Stimulated activated memory B cell treated with anti-CD40 and anti-IgM and Interleukin-4, amounts not matched to agents 10 μg/mL and 1 μg/mL and 100 μg/mL, for 72 hours (primary cell): ENCODE data around the gene CAMLG.
"Not testable (repeated sequence)": the region's sequence is repeated elsewhere in the genome, so short reads cannot be mapped to it uniquely, and the experiment has no call there.

Experiments
- ATAC-seq: fragments of 150-1000 bp; cut with Tn5 transposase; 2 replicates; pipeline ENCODE4 v1.10.0; 2021
- H3K27ac Mint-ChIP-seq: one replicate; pipeline ENCODE4 v1.8.0; 2022; ENCODE audit warnings: mild to moderate bottlenecking, mixed read lengths
- H3K27me3 Mint-ChIP-seq: one replicate; pipeline ENCODE4 v1.8.0; 2022; ENCODE audit warnings: mixed read lengths
- H3K36me3 Mint-ChIP-seq: one replicate; pipeline ENCODE4 v1.8.0; 2022; ENCODE audit warnings: mixed read lengths
- H3K4me1 Mint-ChIP-seq: one replicate; pipeline ENCODE4 v1.8.0; 2022; ENCODE audit warnings: mixed read lengths
- H3K4me3 Mint-ChIP-seq: one replicate; pipeline ENCODE4 v1.8.0; 2022; ENCODE audit warnings: mild to moderate bottlenecking, moderate library complexity, mixed read lengths
- H3K9me3 Mint-ChIP-seq: one replicate; pipeline ENCODE4 v1.8.0; 2022; ENCODE audit warnings: mixed read lengths

CAMLG gene

DNA sequence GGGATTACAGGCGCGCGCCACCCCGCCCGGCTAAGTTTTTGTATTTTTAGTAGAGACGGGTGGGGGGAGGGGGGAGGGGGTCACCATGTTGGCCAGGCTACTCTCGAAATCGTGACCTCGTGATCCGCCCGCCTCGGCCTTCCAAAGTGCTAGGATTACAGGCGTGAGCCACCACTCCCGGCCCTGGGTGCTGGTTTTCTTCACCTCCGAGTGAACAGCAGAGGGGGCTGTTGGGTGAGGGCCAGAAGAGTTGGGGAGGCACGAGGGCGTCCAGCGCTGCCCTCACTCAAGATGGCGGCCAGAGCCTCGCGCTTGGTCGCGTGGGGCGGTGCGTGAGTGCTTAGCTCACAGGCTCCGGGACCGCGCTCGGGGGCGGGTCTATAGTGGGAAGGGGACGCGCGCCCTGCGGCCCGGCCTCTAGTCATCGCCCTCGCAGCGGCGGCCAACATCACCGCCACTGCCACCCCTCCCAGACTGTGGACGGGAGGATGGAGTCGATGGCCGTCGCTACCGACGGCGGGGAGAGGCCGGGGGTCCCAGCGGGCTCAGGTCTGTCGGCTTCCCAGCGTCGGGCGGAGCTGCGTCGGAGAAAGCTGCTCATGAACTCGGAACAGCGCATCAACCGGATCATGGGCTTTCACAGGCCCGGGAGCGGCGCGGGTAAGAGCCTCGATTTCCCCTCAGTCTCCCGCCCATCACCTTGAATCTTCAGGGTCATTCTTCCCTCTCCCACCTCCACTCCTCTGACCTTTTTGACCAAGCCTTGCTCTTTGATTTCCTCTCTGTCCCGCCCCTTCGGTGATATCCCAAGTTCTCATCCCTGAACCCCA is at the start of gene CAMLG:
CAMLG (plus strand) TSS at position 416 of the 830 bp plus-strand sequence; CDS start at position 489, 73 bp downstream.
- H3K4me1 Mint-ChIP-seq = peaks cover 27% of the 10 kb centered on the region
- peak within 1 kb of the TSS; percentile 94 for H3K4me3 Mint-ChIP-seq
- H3K27ac Mint-ChIP-seq = peak within 1 kb of the TSS; percentile 89
- H3K36me3 Mint-ChIP-seq = peaks cover 6% of the 10 kb centered on the region
- H3K27me3 Mint-ChIP-seq = no peaks in the 10 kb centered on the region
- H3K9me3 Mint-ChIP-seq = no peaks in the 10 kb centered on the region
- ATAC-seq = peak; percentile 100

DNA sequence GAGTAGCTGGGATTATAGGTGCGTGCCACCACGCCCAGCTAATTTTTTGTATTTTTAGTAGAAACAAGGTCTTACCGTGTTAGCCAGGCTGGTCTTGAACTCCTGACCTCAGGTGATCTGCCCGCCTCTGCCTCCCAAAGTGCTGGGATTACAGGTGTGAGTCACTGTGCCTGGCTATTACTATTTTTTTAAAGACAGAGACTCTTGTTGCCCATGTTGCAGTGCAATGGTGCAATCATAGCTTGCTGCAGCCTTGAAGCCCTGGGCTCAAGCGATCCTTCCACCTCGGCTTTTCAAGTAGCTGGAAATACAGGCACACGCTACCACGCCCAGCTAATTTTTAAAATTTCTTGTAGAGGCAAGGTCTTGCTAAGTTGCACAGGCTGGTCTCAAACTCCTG is 48.2 kb upstream of the CAMLG start:
- not testable (repeated sequence) for H3K27me3 Mint-ChIP-seq, H3K27ac Mint-ChIP-seq, H3K9me3 Mint-ChIP-seq, H3K4me1 Mint-ChIP-seq, ATAC-seq, H3K4me3 Mint-ChIP-seq
- H3K36me3 Mint-ChIP-seq = peaks cover 58% of the 10 kb centered on the region

DNA sequence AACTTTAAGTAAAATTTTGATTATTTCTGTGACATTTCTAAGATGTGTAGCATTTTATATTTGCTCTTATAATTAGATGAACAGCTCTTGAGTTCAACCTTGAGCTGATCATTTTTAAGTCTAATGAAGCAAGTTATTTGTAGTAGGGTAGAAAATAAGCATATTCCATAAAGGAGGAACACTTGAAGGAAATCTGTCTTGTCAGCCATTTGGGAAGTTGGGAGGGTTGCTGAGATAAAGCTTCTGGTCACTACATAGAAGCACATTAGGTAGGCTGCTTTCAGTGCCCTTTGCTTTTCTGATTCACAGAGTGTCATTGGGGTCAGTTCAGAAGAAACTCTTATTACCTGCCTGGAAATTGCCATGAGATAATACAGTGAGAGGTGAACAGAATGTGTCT is 45.6 kb upstream of the CAMLG start:
- no peak overlapping the region for H3K4me3 Mint-ChIP-seq
- H3K27ac Mint-ChIP-seq = no peak overlapping the region
- no peak for ATAC-seq
- no peaks in the 10 kb centered on the region for H3K4me1 Mint-ChIP-seq
- H3K27me3 Mint-ChIP-seq = no peaks in the 10 kb centered on the region
- H3K36me3 Mint-ChIP-seq = peaks cover 52% of the 10 kb centered on the region
- H3K9me3 Mint-ChIP-seq = no peaks in the 10 kb centered on the region

DNA sequence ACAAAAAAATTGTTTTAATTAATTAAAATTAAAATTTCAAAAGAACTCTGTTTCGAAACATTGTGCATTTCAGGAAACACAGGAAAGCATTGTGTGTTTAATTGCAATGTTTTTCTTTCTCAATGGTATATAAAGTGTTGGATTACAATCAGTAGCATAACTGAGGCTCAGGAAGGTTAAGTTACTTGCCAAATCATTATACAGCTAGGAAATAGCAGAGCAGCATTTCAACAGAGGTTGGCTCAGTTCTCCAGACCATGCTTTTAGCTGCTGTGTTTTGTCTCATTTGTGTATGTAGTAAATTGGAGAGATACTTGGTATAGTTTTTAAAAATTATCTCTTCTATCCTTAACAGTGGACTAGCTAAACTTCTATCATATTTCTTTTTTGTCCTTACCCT is 30.0 kb upstream of the CAMLG start:
- Mint-ChIP-seq H3K9me3 (no peaks in the 10 kb centered on the region), H3K27me3 (no peaks in the 10 kb centered on the region), H3K27ac (no peak overlapping the region), H3K36me3 (peaks cover 53% of the 10 kb centered on the region), H3K4me3 (no peak overlapping the region), H3K4me1 (no peaks in the 10 kb centered on the region)
- no peak for ATAC-seq

DNA sequence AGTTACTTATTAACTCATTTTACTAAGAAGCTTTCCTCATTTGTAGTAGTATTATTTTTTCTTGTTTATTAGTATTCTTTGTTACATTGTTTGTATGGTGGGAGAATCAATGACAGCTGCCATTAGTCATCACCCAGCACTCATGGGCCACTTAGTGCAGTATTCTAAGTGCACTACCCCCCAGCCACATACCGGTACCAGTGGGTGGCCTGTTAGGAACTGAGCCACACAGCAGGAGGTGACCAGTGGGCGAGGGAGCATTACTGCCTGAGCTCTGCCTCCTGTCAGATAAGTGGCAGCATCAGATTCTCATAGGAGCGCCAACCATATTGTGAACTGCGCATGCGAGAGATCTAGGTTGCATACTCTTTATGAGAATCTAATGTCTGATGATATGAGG is 24.2 kb upstream of the CAMLG start:
- Mint-ChIP-seq H3K27me3 (no peaks in the 10 kb centered on the region), H3K9me3 (no peaks in the 10 kb centered on the region), H3K4me1 (no peaks in the 10 kb centered on the region), H3K36me3 (peaks cover 52% of the 10 kb centered on the region), H3K27ac (no peak overlapping the region), H3K4me3 (no peak overlapping the region)
- no peak for ATAC-seq

DNA sequence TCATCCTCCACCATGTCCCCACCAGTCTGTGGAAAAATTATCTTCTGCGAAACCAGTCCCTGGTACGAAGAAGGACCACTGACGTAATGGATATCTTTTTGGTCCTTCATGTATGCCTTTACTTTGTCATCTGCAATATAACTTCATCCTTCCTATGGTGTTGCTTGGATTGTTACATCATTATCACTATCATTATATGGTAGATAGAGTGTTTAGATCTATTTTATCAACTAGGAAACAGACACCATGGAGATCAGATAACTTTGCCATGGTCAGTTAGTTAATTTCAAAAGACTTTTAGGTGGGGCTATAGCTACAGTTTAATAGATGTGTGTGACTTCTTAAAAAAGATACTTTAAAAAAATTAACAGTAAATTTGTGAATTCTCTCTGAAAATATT is 23.8 kb upstream of the CAMLG start:
- no peak for ATAC-seq
- no peaks in the 10 kb centered on the region for H3K9me3 Mint-ChIP-seq
- H3K27ac Mint-ChIP-seq = no peak overlapping the region

DNA sequence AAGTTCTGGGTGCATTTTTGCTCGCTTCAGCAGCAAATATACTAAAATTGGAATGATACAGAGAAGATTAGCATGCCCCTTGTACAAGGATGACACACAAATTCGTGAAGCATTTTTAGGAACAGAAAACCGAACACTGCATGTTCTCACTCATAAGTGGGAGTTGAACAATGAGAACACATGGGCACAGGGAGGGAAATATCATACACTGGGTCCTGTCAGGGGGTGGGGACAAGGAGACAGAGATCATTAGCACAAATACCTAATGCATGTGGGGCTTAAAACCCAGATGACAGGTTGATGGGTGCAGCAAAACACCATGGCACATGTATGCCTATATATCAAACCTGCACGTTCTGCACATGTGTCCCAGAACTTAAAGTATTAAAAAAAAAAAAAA is 22.9 kb upstream of the CAMLG start:
- not testable (repeated sequence) for H3K27me3 Mint-ChIP-seq, H3K4me3 Mint-ChIP-seq, H3K4me1 Mint-ChIP-seq, H3K9me3 Mint-ChIP-seq, H3K27ac Mint-ChIP-seq, ATAC-seq
- H3K36me3 Mint-ChIP-seq = peaks cover 38% of the 10 kb centered on the region

More for the DNA sequence above, 23.8 kb upstream of the CAMLG start:
- peaks cover 48% of the 10 kb centered on the region for H3K36me3 Mint-ChIP-seq
- H3K4me1 Mint-ChIP-seq = no peaks in the 10 kb centered on the region
- no peaks in the 10 kb centered on the region for H3K27me3 Mint-ChIP-seq
- H3K4me3 Mint-ChIP-seq = no peak overlapping the region

DNA sequence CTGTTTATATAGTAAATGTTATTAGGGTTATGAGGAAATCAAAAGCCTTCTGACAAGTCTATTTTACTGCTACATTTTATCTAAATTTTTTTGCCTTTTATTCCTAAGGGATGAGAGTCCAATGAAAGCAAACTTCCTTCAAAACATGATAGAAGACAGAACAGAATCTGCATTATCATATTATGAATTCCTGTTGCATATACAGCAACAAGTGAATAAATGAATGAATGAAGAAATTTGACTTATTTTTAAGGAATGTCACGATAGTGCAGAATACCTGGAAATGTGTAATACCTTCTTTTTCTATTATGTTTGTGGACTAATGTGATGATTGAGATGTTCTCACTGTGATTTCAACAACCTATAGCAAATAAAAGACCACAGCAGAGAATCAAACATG is 13.5 kb upstream of the CAMLG start:
- Mint-ChIP-seq H3K9me3 (no peaks in the 10 kb centered on the region), H3K4me1 (no peaks in the 10 kb centered on the region), H3K27me3 (no peaks in the 10 kb centered on the region), H3K36me3 (peaks cover 12% of the 10 kb centered on the region), H3K27ac (no peak overlapping the region), H3K4me3 (no peak overlapping the region)
- no peak for ATAC-seq

DNA sequence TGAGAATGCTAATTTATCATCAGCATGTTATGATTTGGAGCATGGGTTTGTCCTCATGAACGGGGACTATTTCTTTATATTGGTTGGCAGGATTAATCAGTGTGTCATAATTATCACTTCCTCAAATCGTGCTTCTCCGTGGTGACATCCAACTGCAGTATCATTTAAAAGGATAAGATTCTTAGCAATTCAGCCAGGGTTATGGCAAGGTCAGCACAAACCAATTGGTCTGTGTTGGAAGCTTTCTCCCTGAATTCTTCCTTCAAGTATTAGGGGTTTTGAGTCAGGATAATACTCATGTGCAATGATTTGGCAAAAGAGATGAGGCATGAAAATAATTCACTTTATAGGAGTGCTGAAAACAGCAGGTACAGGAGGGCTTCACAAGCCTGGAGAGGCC is 5.5 kb upstream of the CAMLG start:
- Mint-ChIP-seq H3K27ac (no peak overlapping the region), H3K27me3 (no peaks in the 10 kb centered on the region), H3K4me1 (peaks cover 5% of the 10 kb centered on the region), H3K9me3 (no peaks in the 10 kb centered on the region), H3K36me3 (no peaks in the 10 kb centered on the region), H3K4me3 (no peak overlapping the region)
- no peak for ATAC-seq

DNA sequence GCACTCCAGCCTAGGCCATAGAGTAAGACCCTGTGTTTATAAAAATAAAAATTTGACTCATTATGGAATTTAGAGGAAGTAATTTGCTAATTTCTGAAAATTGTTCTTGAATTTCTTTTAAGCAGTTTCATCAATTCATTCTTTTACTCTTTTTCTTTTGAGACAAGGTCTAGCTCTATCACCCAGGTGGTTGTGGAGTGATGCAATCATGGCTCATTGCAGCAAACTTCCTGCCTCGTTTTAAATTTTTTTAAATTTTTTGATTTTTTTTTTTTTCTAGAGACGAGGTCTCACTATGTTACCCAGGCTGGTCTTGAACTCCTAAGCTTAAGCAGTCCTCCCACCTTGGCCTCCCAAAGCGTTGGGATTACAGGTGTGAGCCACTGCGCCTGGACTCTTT is 3.1 kb upstream of the CAMLG start:
- no peak for ATAC-seq
- Mint-ChIP-seq H3K4me1 (peaks cover 21% of the 10 kb centered on the region), H3K4me3 (no peak overlapping the region), H3K9me3 (no peaks in the 10 kb centered on the region), H3K36me3 (no peaks in the 10 kb centered on the region), H3K27me3 (no peaks in the 10 kb centered on the region), H3K27ac (no peak overlapping the region)

DNA sequence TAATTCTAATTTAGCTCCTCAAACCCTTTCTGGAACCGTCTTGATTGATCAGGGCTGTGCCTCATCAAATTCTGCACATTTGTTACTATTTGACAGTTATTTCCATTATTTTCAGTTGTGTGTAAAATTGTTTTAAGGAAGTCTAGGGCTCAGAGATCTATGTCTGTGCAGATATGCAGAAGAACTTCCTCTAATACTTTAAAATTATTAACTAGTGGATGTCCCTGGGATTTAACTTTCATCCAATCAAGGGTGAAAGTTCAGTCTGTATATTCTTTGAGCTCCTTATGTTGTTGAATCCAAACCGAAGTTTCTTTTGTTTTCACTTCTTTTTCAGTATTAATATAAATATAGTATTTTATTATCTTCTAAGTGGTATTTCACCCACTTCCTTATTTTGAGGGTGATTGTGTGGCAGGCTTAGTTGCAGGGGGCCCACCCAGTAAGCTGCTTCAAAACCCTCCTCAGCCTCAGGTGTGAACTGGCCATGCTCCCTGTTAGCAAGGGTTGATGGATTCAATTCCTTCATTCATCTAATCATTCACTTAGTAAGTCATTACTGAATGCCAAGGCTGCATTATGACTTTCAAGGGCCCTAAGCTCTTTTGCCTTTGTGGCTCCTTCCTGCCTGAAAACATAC is 2.1 kb upstream of the CAMLG start:
- Mint-ChIP-seq H3K27me3 (no peaks in the 10 kb centered on the region), H3K9me3 (no peaks in the 10 kb centered on the region), H3K36me3 (peaks cover 4% of the 10 kb centered on the region), H3K4me1 (peaks cover 21% of the 10 kb centered on the region), H3K4me3 (no peak overlapping the region), H3K27ac (no peak overlapping the region)
- ATAC-seq = no peak

DNA sequence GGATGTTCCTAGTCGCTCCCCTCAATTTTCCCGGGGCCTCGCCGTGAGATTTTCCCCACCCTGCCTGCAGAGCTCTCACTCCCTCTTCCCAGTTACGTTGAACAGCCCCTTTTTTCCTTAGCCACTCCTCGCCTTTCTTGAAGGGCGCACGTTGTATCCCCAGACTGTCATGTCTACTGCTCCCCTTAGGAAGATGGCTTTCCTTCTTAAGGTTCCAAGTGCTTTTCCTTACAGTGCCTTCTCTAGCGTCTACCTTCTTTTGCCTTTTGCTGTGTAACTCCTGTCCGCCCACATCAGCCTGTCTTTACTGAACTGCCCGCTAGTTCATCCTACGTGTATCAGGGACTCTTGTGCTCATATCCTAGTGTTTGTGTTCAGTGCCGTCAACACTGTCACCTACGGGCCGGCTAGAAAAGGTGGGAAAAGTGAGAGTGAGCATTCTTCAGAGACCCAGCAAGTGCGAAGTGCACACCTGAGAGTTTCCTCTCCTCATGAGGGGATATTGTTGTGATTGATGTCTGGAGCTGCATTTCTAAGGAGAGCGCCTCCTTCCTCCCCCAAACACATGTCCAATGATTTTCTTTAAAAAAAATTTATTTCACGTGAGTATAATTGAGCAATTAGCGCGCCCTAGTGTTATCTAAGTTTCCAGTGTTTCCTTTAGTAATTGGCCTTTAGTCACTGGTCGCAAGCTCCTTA is 764 bp downstream of the CAMLG start:
- no peaks in the 10 kb centered on the region for H3K9me3 Mint-ChIP-seq

DNA sequence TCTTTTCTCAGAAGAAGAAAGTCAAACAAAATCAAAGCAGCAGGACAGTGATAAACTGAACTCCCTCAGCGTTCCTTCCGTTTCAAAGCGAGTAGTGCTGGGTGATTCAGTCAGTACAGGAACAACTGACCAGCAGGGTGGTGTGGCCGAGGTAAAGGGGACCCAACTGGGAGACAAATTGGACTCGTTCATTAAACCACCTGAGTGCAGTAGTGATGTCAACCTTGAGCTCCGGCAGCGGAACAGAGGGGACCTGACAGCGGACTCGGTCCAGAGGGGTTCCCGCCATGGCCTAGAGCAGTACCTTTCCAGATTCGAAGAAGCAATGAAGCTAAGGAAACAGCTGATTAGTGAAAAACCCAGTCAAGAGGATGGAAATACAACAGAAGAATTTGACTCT is 2.7 kb downstream of the CAMLG start:
- Mint-ChIP-seq H3K27me3 (no peaks in the 10 kb centered on the region), H3K36me3 (peaks cover 6% of the 10 kb centered on the region), H3K4me3 (no peak overlapping the region), H3K9me3 (no peaks in the 10 kb centered on the region), H3K4me1 (peaks cover 27% of the 10 kb centered on the region), H3K27ac (no peak overlapping the region)
- ATAC-seq = no peak

More for the DNA sequence above, 764 bp downstream of the CAMLG start:
- Mint-ChIP-seq H3K27me3 (no peaks in the 10 kb centered on the region), H3K4me1 (peaks cover 27% of the 10 kb centered on the region), H3K4me3 (peak overlapping the region; percentile 94), H3K36me3 (peaks cover 6% of the 10 kb centered on the region), H3K27ac (peak overlapping the region; percentile 89)
- peak; percentile 42 for ATAC-seq

DNA sequence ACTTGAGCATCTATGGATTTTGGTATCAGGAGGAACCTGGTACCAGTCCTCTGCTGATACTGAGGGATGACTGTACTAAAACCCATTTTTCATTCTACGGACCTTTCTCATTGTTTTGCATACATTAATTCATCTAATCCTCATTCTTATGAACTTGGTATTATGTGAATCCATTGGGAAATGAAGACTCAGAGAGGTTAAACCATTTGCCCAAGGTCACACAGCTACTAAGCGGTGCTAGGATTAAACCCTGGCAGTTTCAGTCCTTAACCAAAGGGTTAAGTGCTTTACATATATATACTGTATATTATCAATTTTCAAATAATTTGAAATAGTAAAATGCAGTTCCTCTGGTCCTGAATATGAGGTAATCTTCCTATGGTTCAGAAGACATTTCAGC is 3.8 kb downstream of the CAMLG start:
- H3K27me3 Mint-ChIP-seq = no peaks in the 10 kb centered on the region
- H3K36me3 Mint-ChIP-seq = peaks cover 6% of the 10 kb centered on the region
- H3K9me3 Mint-ChIP-seq = no peaks in the 10 kb centered on the region
- no peak for ATAC-seq
- H3K27ac Mint-ChIP-seq = no peak overlapping the region
- peaks cover 27% of the 10 kb centered on the region for H3K4me1 Mint-ChIP-seq
- H3K4me3 Mint-ChIP-seq = no peak overlapping the region

DNA sequence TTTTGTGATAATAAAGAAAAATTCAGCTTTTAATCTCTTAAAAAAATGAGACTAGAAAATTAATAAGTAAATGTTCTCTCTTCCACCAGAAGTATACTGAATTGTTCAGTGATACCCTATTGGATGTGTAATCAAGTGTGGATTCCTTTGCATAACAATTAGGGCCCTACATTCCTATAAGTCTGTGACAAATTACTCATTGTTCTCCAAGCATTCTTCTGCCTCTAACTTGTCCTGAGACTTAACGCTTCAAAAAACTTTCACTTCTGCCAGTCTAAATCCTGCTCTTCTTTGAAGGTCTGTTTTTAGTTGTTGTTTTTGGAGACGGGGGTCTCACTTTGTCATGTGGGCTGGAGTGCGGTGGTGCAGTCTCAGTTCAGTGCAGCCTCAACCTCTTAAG is 11.1 kb downstream of the CAMLG start:
- Mint-ChIP-seq H3K27ac (peak overlapping the region; percentile 59), H3K4me1 (peaks cover 5% of the 10 kb centered on the region), H3K36me3 (peaks cover 5% of the 10 kb centered on the region), H3K9me3 (no peaks in the 10 kb centered on the region), H3K4me3 (no peak overlapping the region), H3K27me3 (no peaks in the 10 kb centered on the region)
- ATAC-seq = no peak

DNA sequence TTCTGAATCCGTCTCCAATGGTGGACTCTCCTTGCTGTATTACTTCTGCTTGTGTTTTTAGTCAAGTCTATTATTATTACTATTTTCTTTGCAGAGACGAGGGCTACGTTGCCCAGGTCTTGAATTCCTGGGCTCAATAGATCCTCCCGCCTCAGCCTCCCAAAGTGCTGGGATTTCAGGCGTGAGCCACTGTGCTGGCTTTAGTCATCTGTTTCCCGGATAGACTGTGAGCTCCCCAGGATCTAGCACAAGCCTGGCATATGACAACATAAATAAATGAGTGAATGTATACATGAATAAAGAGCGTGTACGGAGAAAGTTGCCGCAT is 19.8 kb downstream of the CAMLG start:
- Mint-ChIP-seq H3K9me3 (no peaks in the 10 kb centered on the region), H3K36me3 (peaks cover 5% of the 10 kb centered on the region), H3K27me3 (no peaks in the 10 kb centered on the region), H3K4me3 (peak overlapping the region; percentile 100), H3K27ac (peak overlapping the region; percentile 98), H3K4me1 (peaks cover 44% of the 10 kb centered on the region)
- ATAC-seq = no peak
